HG03342 (cell line): Measurements from ENCODE around the gene TUBA4A.
A peak's percentile ranks its signal among the peaks of the same experiment; 100 is the strongest.
"Not testable (repeated sequence)": the region's sequence is repeated elsewhere in the genome, so short reads cannot be mapped to it uniquely, and the experiment has no call there.

Experiments
- ATAC-seq: cut with Tn5 transposase; IDR thresholded peaks from one replicate; pipeline ENCODE4 v1.9.1; 2021; ENCODE audit warnings: mild to moderate bottlenecking, moderate library complexity; ENCODE audit not compliant: unreplicated experiment

The TUBA4A gene

GRCh38 chr2:219214141-219214540 lies 39.6 kb downstream of the TUBA4A start:
- no peak for ATAC-seq

GRCh38 chr2:219213486-219214071 lies 40.1 kb downstream of the TUBA4A start:
- ATAC-seq: no peak

- no peak for ATAC-seq
Measured at GRCh38 chr2:219213026-219213415, 40.7 kb downstream of the TUBA4A start.

- ATAC-seq: no peak
Measured at GRCh38 chr2:219210886-219211362, 42.8 kb downstream of the TUBA4A start.

- no peak for ATAC-seq
Measured at GRCh38 chr2:219210196-219210885, 43.4 kb downstream of the TUBA4A start.

DNA sequence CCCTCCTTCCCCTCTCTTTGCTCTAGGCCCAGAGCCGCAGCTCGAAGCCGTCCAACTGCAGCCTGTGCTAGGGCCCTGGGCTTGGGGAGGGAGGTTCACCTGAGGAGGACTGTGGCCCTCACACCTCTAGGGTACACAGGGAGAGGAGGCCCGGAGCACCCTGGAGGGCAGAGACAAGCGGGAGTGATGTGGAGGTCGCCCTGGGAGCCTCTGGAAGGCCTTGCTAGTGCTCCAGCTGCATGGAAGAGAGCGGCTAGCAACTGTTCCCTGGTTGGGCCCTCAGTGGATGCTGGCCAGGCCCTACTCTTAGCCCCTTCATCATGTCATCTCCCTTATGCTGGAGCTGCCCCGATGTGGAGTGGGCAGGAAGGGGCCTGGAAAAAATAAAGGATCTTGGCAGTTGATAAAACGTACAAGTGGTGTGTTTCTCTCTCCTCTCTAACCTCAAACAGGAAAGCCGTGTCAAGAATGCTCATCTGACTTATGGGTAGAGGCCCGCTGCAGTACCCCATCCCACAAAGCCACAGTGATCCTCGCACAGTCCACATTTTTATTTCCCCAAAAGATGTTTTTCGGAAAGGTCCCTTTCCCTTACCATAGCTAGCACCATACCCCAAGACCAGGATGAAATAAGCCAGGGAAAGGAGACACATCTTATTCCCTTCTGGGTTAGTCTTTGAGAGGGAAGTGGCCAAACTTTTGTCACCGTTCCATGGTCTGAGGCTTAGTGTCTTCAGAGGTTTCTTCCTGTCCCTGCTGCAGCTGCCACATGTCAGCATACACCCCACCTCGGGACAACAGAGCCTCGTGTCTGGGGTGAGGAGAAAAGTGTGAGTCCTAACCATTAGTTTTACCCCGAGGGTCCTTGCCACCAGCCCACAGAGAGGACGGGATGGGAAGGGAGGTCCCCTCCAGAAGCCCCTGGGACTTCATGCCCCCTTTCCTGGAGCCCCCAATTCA lies 44.2 kb downstream of the TUBA4A start:
- ATAC-seq: no peak

GRCh38 chr2:219207884-219208740 lies 45.6 kb downstream of the TUBA4A start:
- ATAC-seq: no peak

- no peak for ATAC-seq
Measured at GRCh38 chr2:219207134-219207883, 46.4 kb downstream of the TUBA4A start.

- peak; percentile 97 for ATAC-seq
Measured at GRCh38 chr2:219206328-219207133, 47.2 kb downstream of the TUBA4A start, which contains the start of gene ZFAND2B. Gene ZFAND2B, plus strand, starts transcription at chr2:219206782. Its CDS starts 206 bp downstream, at chr2:219206988.

DNA sequence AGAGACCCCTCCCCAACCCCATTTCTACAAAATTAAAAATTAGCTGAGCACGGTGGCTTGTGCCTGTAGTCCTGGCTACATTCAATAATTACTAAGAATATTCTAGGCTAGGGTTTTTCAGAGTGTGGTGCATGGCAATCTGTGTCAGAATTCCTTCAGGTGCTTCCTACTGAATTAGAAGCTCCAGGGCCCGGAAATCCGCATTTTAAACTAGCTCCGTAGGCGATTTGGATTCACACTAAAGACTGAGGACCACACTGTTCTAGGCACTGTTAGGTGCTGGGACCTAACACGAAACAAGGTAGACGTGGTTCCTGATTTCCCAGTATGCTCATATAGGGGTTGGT lies 47.8 kb downstream of the TUBA4A start:
- no peak for ATAC-seq

GRCh38 chr2:219205165-219205538 lies 48.6 kb downstream of the TUBA4A start:
- no peak for ATAC-seq

DNA sequence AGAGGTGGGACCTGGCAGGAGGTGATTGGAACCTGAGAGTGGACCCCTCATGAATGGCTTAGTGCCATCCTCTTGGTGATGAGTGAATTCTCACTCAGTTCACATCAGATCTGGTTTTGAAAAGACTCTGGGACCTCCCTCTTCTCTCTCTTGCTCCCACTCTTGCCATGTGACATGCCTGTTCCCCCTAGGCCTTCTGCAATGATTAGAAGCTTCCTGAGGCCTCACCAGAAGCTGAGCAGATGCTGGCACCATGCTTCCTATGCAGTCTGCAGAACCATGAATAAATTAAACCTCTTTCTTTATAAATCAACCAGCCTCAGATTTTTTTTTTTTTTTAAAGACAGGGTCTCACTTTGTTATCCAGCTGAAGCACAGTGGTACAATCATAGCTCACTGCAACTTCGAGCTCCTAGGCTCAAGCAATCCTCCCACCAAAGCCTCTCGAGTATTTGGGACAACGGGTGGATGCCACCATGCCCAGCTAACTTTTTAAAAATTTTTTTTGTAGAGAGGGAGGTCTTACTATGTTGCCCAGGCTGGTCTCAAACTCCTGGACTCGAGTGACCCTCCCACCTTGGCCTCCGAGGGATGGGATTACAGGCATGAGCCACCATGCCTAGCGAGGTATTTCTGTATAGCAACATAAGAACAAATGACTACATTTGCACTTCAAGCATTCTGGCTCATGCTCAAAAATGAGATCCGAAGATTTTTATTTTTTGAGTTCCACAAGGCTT lies 49.1 kb downstream of the TUBA4A start:
- no peak for ATAC-seq

- ATAC-seq: not testable (repeated sequence)
Measured at GRCh38 chr2:219201331-219201730, 52.4 kb downstream of the TUBA4A start.

- ATAC-seq: not testable (repeated sequence)
Measured at GRCh38 chr2:219200502-219201326, 53.0 kb downstream of the TUBA4A start.
